Cardiac fibroblast (primary cell): ENCODE data around the gene RSAD1.
A peak's percentile ranks its signal among the peaks of the same experiment; 100 is the strongest.

ENCODE experiments used
- DNase-seq, 2 donors: peaks; one replicate each; pipeline versions ENCODE4 v3.0.0 to v3.0.0-alpha.2; 2010; ENCODE audit warnings: low read depth in 2 of 2
- H3K4me3 ChIP-seq, 2 donors: replicated peaks in 1 of 2; 1 replicate in 1 of 2; 2 replicates in 1 of 2; pipeline ENCODE4 v1.5.1; 2011; ENCODE audit warnings: low read depth in 2 of 2, low read length in 2 of 2, mild to moderate bottlenecking in 2 of 2, moderate library complexity in 1 of 2
- CTCF ChIP-seq: IDR thresholded peaks from one replicate; pipeline ENCODE4 v1.5.1; 2011; ENCODE audit warnings: low read depth, mild to moderate bottlenecking, low read length, inconsistent platforms

The RSAD1 gene

DNA sequence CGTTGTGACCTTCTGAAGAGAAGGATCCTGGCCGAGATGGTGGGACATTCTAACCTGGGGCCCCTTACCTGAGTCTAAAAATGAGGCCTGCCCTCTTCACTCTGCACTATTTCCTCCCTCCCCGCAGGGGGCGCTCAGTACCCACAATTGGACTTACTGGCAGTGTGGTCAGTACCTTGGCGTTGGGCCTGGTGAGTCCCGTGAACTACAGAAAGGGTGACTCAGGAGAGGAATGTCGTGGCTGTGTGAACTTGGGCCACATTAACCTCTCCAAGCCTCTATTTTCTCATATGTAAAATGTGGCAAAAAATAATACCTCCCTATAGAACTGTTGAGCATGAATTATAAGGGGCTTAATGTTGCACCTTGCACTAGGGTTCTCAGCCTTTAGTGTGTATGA, 3.9 kb downstream of the RSAD1 start:
- peak; percentile 89 for TF ChIP-seq CTCF
- no peak overlapping the region for H3K4me3 ChIP-seq
- peak; percentile 98 for DNase-seq

DNA sequence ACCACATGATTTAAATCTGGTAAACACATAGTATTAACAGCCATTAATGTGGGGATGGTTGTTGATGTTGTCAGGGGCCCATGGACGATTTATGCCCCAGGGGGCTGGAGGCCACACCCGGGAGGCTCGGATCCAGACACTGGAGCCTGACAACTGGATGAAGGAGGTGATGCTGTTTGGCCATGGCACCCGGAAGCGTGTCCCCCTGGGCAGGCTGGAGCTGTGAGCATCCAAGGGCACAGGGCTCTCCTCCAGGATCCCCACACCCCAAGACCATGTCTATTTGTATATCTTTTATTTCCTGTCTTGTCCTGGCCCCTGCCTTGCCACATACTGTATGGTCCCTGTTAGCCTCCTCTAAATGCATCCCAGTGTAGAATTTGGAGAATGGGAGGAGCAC, 4.6 kb downstream of the RSAD1 start:
- no peak overlapping the region for H3K4me3 ChIP-seq
- no peak for DNase-seq
- TF ChIP-seq CTCF, result no peak

DNA sequence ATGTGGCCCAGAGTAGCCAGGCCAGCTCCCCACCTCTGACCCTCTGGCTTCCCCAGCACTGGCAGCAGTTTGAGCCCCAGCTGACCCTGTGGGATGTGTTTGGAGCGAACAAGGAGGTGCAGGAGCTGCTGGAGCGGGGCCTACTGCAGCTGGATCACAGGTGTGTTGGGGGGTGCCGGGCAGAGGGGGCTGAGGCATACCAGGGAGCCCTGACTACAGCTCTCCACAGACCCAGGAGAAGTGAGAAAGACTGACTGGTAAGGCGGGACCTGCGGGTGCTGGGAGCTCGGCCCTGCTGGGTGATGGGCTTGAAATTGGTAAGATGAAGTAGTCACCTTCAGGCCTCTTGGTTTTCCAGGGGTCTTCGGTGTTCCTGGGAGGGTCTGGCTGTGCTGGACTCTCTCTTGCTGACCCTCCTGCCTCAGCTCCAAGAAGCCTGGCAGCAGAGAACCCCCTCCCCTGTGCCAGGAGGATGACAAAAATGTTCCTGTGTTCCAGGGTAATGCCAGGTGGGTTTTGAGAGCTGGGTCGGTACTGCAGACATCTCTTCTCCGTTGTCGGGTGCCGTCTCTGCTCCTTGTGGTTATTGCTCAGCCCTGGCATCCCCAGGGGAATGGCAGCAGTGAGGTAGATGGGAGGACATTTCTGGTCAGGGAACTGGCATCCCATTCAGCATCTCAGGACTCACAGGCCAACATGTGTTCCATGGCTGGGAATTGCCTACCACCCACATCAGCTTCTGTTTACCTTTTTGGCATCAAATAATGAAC, 5.9 kb downstream of the RSAD1 start:
- no peak for TF ChIP-seq CTCF
- no peak for DNase-seq
- H3K4me3 ChIP-seq, result no peak overlapping the region

DNA sequence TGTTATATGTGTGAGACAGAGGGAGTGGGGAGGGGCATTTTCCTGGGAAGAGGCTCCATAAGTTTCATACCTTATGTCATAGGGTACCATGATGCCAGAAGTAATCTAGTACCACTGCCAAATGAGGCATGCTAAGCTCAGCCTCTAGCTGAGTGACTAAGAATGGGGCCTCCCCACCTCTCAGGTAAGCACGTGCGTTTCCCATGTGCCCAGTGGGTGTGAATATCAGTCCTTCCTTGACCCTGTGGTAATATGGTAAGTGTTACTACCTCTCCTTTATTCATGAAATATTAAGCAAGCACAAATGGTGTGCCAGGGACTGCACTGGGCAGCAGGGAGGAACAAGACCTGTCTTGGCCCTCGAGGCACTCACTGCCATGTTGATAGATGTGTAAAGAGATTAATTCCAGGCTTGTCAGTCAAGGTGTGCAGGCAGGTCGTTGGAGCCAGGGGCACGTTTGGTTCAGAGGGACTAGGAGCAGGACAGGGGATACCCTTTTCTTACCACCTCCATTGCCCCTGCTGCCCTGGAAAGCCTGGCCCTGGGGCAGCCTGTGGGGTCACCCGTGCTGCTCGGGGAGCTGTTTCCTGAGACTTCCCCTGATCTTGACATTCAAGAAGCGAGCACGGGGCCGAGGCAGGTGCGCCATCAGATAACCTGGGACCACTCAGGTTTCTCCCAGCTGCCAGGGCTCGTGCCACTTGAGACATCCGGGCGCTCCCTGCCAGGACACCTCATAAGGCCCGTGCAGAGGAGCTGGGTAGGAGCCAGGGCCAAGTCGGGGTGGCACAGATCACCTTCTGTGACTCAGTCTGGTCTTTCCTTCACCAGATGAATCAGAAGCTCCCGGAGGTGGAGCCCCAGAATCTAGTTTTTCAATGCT, 8.8 kb downstream of the RSAD1 start:
- peak in 1 of 2 donors; percentile 18 for DNase-seq
- H3K4me3 ChIP-seq, result no peak overlapping the region
- TF ChIP-seq CTCF, result no peak

DNA sequence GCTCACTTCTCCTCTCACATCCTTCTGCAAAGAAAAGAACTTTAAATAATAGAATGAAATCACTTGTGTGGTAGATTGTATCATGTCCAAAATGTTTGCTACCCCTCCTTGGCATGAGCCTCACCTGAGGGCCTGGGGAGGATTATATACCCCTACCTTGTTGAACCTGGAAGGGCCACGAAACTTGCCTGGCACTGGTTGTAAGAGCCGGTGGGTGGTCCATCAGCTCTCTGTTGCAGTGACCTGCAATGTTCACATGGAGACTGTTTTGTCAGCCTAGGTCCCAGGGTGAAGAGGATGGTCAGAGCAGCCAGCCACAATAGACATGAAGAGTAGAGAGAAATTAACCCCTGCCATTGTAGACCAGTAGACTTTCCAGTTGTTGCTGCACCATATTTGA, 10.2 kb downstream of the RSAD1 start:
- DNase-seq, result no peak
- no peak for TF ChIP-seq CTCF
- H3K4me3 ChIP-seq, result no peak overlapping the region

DNA sequence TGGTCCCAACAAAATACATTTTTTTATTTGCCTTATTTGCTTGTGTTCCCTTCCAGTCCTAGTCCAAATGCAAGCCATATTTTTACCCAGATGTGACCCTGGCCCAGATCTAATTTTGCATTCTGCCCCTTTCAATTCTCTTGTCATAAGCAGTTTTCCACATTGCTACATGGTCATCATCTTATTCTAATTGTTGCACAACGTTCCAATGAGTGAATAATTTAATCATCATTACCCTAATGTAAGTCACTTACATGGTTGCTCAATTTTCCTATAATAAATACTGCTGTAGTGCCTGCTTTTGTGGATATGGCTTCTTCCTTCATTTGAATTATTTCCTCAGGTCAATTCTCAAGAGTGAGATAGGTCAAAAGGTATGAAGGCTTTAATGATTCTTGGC, 12.8 kb downstream of the RSAD1 start:
- H3K4me3 ChIP-seq, result no peak overlapping the region
- DNase-seq, result no peak
- TF ChIP-seq CTCF, result no peak
